GM21390 (cell line): Measurements from ENCODE around the gene HEXD.
A peak's percentile ranks its signal among the peaks of the same experiment; 100 is the strongest.
"Not testable (repeated sequence)": the region's sequence is repeated elsewhere in the genome, so short reads cannot be mapped to it uniquely, and the experiment has no call there.

ENCODE experiments used
- ATAC-seq: cut with Tn5 transposase; IDR thresholded peaks from one replicate; pipeline ENCODE4 v1.9.1; 2021; ENCODE audit not compliant: unreplicated experiment

Gene HEXD

GRCh38 chr17:82439829-82440365 is 21.8 kb downstream of the HEXD start:
- ATAC-seq: no peak

- ATAC-seq: no peak
Measured at GRCh38 chr17:82440469-82440981, 22.4 kb downstream of the HEXD start.

GRCh38 chr17:82440991-82441627 is 23.0 kb downstream of the HEXD start:
- ATAC-seq: no peak

GRCh38 chr17:82441691-82442487 is 23.7 kb downstream of the HEXD start:
- ATAC-seq: no peak

- ATAC-seq: no peak
Measured at GRCh38 chr17:82442643-82443464, 24.7 kb downstream of the HEXD start.

- ATAC-seq: no peak
Measured at GRCh38 chr17:82443465-82444283, 25.5 kb downstream of the HEXD start.

- ATAC-seq: no peak
Measured at GRCh38 chr17:82444284-82444893, 26.2 kb downstream of the HEXD start.

- no peak for ATAC-seq
Measured at GRCh38 chr17:82444941-82445521, 26.9 kb downstream of the HEXD start.

GRCh38 chr17:82445542-82445941 is 27.4 kb downstream of the HEXD start:
- ATAC-seq: no peak

GRCh38 chr17:82446124-82446523 is 28.0 kb downstream of the HEXD start:
- no peak for ATAC-seq

- ATAC-seq: no peak
Measured at GRCh38 chr17:82446649-82447048, 28.5 kb downstream of the HEXD start.

- no peak for ATAC-seq
Measured at GRCh38 chr17:82447876-82448275, 29.7 kb downstream of the HEXD start.

- peak; percentile 44 for ATAC-seq
Measured at GRCh38 chr17:82449131-82449882, 31.2 kb downstream of the HEXD start.

- no peak for ATAC-seq
Measured at GRCh38 chr17:82449883-82450356, 31.8 kb downstream of the HEXD start.

- ATAC-seq: peak; percentile 56
Measured at GRCh38 chr17:82450357-82451106, 32.4 kb downstream of the HEXD start, which contains the start of gene CYBC1. CYBC1 (minus strand) TSS chr17:82450752; CDS start chr17:82449254, 1,498 bp downstream.

- ATAC-seq: no peak
Measured at GRCh38 chr17:82452162-82452561, 34.0 kb downstream of the HEXD start.

- ATAC-seq: not testable (repeated sequence)
Measured at GRCh38 chr17:82453151-82453550, 35.0 kb downstream of the HEXD start.

- not testable (repeated sequence) for ATAC-seq
Measured at GRCh38 chr17:82453706-82454105, 35.6 kb downstream of the HEXD start.
